Neural progenitor cell (in vitro differentiated cells): ENCODE results near the gene FMR1NB. TPM values are rescaled to one million over a fixed set of nuclear protein-coding genes. Genes with fewer than 3 reads are reported as not detected.

Experiments
- DNase-seq: peaks from one replicate; pipeline ENCODE4 v3.0.0-alpha.2; 2016; ENCODE audit warnings: low spot score
- H2AFZ ChIP-seq: fragments of 200-600 bp; sonication (generic); replicated peaks from 2 replicates; pipeline ENCODE4 v1.6.1; 2016; ENCODE audit warnings: antibody characterized with exemption
- H3F3A ChIP-seq: fragments of 200-600 bp; sonication (generic); 2 replicates; pipeline ENCODE4 v1.6.1; 2016; ENCODE audit warnings: antibody characterized with exemption, low read depth
- H3K27ac ChIP-seq: fragments of 200-600 bp; sonication (generic); 2 replicates; pipeline ENCODE4 v1.5.1; 2016; ENCODE audit warnings: mild to moderate bottlenecking
- H3K27me3 ChIP-seq: fragments of 200-600 bp; sonication (generic); 2 replicates; pipeline ENCODE4 v1.6.1; 2016; ENCODE audit warnings: mild to moderate bottlenecking, moderate library complexity
- H3K36me3 ChIP-seq: fragments of 200-600 bp; sonication (generic); 2 replicates; pipeline ENCODE4 v1.5.1; 2016
- H3K4me1 ChIP-seq: fragments of 200-600 bp; sonication (generic); 2 replicates; pipeline ENCODE4 v1.6.1; 2016; ENCODE audit warnings: mixed run types
- H3K4me2 ChIP-seq: fragments of 200-600 bp; sonication (generic); 2 replicates; pipeline ENCODE4 v1.6.1; 2016
- H3K4me3 ChIP-seq: fragments of 200-600 bp; sonication (generic); 2 replicates; pipeline ENCODE4 v1.5.1; 2016
- H3K79me2 ChIP-seq: fragments of 200-600 bp; sonication (generic); 2 replicates; pipeline ENCODE4 v1.6.1; 2016; ENCODE audit warnings: low read depth
- H3K9ac ChIP-seq: fragments of 200-600 bp; sonication (generic); 2 replicates; pipeline ENCODE4 v1.6.1; 2016
- H3K9me3 ChIP-seq: fragments of 200-600 bp; sonication (generic); 2 replicates; pipeline ENCODE4 v1.5.1; 2016; ENCODE audit warnings: low read depth
- H4K20me1 ChIP-seq: fragments of 200-600 bp; sonication (generic); 2 replicates; pipeline ENCODE4 v1.6.1; 2016; ENCODE audit warnings: low read depth
- H3K27ac Mint-ChIP-seq: 3 replicates; pipeline ENCODE4 v1.8.0; 2021; ENCODE audit warnings: mixed read lengths
- H3K27me3 Mint-ChIP-seq: 2 replicates; pipeline ENCODE4 v1.8.0; 2022; ENCODE audit warnings: low read depth, mild to moderate bottlenecking, inconsistent platforms, moderate library complexity, mixed read lengths; ENCODE audit not compliant: insufficient read depth
- H3K36me3 Mint-ChIP-seq: 3 replicates; pipeline ENCODE4 v1.8.0; 2021; ENCODE audit warnings: mixed read lengths
- H3K4me1 Mint-ChIP-seq: 3 replicates; pipeline ENCODE4 v1.8.0; 2021; ENCODE audit warnings: mixed read lengths
- H3K4me3 Mint-ChIP-seq: 3 replicates; pipeline ENCODE4 v1.8.0; 2021; ENCODE audit warnings: mild to moderate bottlenecking, moderate library complexity, mixed read lengths
- H3K9me3 Mint-ChIP-seq: 3 replicates; pipeline ENCODE4 v1.8.0; 2020; ENCODE audit warnings: mixed read lengths
- EZH2 ChIP-seq: fragments of 200-600 bp; sonication (generic); IDR thresholded peaks from 2 replicates; pipeline ENCODE4 v1.6.1; 2017; ENCODE audit warnings: antibody characterized with exemption, mild to moderate bottlenecking, moderate library complexity
- EZH2phosphoT487 ChIP-seq: fragments of 200-600 bp; sonication (generic); IDR thresholded peaks from 2 replicates; pipeline ENCODE4 v1.6.1; 2017; ENCODE audit warnings: antibody characterized with exemption
- total RNA-seq: library from RNA; depleted of rRNA; stranded (reverse); fragments of >200 nt; gene quantifications from 2 replicates; pipeline ENCODE4 v1.2.3, GENCODE V29; 2015; ENCODE audit warnings: low replicate concordance
- TF ChIP-seq, protein P1 (sequence below): fragments of 200-600 bp; sonication (generic); IDR thresholded peaks from 2 replicates; pipeline ENCODE4 v1.5.1; 2017; ENCODE audit warnings: antibody characterized with exemption, mild to moderate bottlenecking

Gene FMR1NB
- total RNA-seq, 1 donor from 2014 or later, result not detected

DNA sequence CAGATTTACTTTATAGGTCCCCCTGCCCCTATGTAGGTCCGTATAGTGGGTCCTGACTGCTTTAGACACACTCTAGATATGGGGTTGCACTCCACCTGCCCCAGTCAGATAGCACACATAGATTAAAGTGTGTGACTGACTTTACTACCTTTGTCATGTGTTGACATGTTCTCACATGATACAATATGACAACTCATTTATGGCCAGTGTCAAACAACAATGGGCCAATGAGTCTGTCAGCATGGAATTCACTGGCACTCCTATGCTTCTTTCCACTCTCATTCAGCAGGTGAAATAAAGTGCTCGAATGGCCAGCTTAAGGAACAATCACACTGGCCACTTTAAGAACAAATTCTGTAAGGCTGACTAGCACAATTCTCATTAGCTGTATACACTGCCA, 23.8 kb upstream of the FMR1NB start:
- no peak for TF ChIP-seq EZH2
- TF ChIP-seq EZH2phosphoT487, result no peak
- TF ChIP-seq, protein P1, sequence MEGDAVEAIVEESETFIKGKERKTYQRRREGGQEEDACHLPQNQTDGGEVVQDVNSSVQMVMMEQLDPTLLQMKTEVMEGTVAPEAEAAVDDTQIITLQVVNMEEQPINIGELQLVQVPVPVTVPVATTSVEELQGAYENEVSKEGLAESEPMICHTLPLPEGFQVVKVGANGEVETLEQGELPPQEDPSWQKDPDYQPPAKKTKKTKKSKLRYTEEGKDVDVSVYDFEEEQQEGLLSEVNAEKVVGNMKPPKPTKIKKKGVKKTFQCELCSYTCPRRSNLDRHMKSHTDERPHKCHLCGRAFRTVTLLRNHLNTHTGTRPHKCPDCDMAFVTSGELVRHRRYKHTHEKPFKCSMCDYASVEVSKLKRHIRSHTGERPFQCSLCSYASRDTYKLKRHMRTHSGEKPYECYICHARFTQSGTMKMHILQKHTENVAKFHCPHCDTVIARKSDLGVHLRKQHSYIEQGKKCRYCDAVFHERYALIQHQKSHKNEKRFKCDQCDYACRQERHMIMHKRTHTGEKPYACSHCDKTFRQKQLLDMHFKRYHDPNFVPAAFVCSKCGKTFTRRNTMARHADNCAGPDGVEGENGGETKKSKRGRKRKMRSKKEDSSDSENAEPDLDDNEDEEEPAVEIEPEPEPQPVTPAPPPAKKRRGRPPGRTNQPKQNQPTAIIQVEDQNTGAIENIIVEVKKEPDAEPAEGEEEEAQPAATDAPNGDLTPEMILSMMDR, result no peak
- Mint-ChIP-seq H3K27ac (no peak overlapping the region), H3K4me3 (no peak overlapping the region), H3K27me3 (no peaks in the 10 kb centered on the region), H3K9me3 (peaks cover 4% of the 10 kb centered on the region), H3K4me1 (peaks cover 4% of the 10 kb centered on the region), H3K36me3 (no peaks in the 10 kb centered on the region)
- DNase-seq, result no peak
- Histone ChIP-seq H3F3A (no peaks in the 10 kb centered on the region), H3K27ac (no peak overlapping the region), H3K9me3 (no peaks in the 10 kb centered on the region), H3K79me2 (no peaks in the 10 kb centered on the region), H3K9ac (no peak overlapping the region), H3K4me2 (no peak overlapping the region), H3K36me3 (no peaks in the 10 kb centered on the region), H2AFZ (no peak overlapping the region), H3K27me3 (no peaks in the 10 kb centered on the region), H3K4me1 (no peaks in the 10 kb centered on the region), H3K4me3 (no peak overlapping the region), H4K20me1 (no peaks in the 10 kb centered on the region)

DNA sequence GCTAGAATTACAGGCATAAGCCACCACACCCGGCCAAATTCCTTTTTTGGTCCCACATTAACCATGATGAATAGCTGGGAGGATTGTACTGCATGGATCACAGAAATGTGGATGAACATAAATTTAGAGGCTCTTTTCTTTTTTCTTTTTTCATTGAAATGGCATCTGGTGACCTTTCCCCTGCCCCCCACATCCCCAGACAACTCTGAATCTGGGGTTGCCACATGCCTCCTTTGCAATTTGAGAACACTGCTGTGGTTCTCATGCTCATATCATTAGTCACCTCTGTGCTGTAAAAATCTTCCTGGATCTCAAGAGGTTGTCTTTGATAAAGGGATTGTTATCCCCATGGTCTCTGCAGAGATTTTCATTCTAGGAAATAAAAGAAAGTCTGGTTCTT, 22.8 kb upstream of the FMR1NB start:
- no peak for TF ChIP-seq EZH2
- TF ChIP-seq, protein P1, result no peak
- TF ChIP-seq EZH2phosphoT487, result no peak
- Mint-ChIP-seq H3K4me1 (peaks cover 4% of the 10 kb centered on the region), H3K9me3 (peaks cover 4% of the 10 kb centered on the region)

DNA sequence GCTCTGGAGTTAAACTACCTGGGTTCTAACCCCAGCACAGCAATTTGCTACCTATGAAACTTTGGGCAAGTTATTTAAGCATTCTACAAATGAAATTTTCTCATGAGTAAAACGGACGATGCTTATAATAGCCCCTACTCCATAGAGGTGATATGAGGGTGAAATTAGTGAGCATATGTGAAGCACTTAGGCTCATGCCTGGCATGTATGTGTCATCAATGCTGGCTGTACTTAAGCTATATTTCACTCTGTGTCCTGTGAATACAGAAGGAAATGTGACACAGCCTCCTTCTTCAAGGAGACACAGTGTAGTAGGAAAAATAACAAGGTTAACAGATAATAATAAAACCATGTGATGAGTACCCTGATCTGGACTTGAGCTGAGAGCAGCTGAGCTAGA, 20.4 kb upstream of the FMR1NB start:
- Mint-ChIP-seq H3K36me3 (no peaks in the 10 kb centered on the region), H3K27me3 (no peaks in the 10 kb centered on the region), H3K9me3 (peaks cover 7% of the 10 kb centered on the region), H3K4me3 (no peak overlapping the region), H3K27ac (no peak overlapping the region), H3K4me1 (peaks cover 4% of the 10 kb centered on the region)
- Histone ChIP-seq H2AFZ (no peak overlapping the region), H4K20me1 (no peaks in the 10 kb centered on the region), H3K4me3 (no peak overlapping the region), H3K79me2 (no peaks in the 10 kb centered on the region), H3K36me3 (no peaks in the 10 kb centered on the region), H3K4me2 (no peak overlapping the region), H3K9ac (no peak overlapping the region), H3K27me3 (no peaks in the 10 kb centered on the region), H3F3A (no peaks in the 10 kb centered on the region), H3K4me1 (no peaks in the 10 kb centered on the region), H3K9me3 (no peaks in the 10 kb centered on the region), H3K27ac (no peak overlapping the region)
- TF ChIP-seq EZH2 (no peak), EZH2phosphoT487 (no peak)
- TF ChIP-seq, protein P1, result no peak
- DNase-seq, result no peak

More for the DNA sequence above, 22.8 kb upstream of the FMR1NB start:
- Histone ChIP-seq H3K9me3 (no peaks in the 10 kb centered on the region), H3K4me2 (no peak overlapping the region), H2AFZ (no peak overlapping the region), H3K4me1 (no peaks in the 10 kb centered on the region), H3K79me2 (no peaks in the 10 kb centered on the region), H3F3A (no peaks in the 10 kb centered on the region), H4K20me1 (no peaks in the 10 kb centered on the region), H3K4me3 (no peak overlapping the region), H3K27me3 (no peaks in the 10 kb centered on the region), H3K36me3 (no peaks in the 10 kb centered on the region), H3K9ac (no peak overlapping the region), H3K27ac (no peak overlapping the region)
- H3K36me3 Mint-ChIP-seq, result no peaks in the 10 kb centered on the region
- H3K27ac Mint-ChIP-seq, result no peak overlapping the region
- DNase-seq, result no peak
- H3K4me3 Mint-ChIP-seq, result no peak overlapping the region
- H3K27me3 Mint-ChIP-seq, result no peaks in the 10 kb centered on the region

DNA sequence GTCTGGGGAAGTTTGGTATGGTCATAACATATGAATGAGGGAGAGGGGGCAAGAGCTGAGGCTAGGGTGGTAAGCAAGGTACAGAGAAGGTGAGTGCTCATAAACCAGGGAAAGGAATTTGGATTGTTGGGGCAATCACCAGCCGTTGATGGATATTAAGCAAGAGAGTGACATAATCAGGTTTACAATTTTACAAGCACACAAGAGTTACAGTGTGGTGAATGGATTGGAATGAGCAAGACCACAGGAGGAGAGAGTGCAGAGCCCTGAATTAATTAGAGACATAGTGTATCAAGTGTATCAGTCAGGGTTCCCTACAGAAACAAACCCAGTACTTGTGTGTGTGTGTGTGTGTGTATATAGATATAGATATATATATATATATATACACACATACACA, 18.7 kb upstream of the FMR1NB start:
- Histone ChIP-seq H2AFZ (no peak overlapping the region), H3F3A (no peaks in the 10 kb centered on the region), H3K9me3 (no peaks in the 10 kb centered on the region), H3K79me2 (no peaks in the 10 kb centered on the region), H3K4me3 (no peak overlapping the region), H3K36me3 (no peaks in the 10 kb centered on the region), H3K4me1 (no peaks in the 10 kb centered on the region), H3K27ac (no peak overlapping the region), H3K4me2 (no peak overlapping the region), H3K9ac (no peak overlapping the region), H4K20me1 (no peaks in the 10 kb centered on the region), H3K27me3 (no peaks in the 10 kb centered on the region)
- no peaks in the 10 kb centered on the region for H3K36me3 Mint-ChIP-seq
- H3K9me3 Mint-ChIP-seq, result peaks cover 8% of the 10 kb centered on the region
- H3K4me3 Mint-ChIP-seq, result no peak overlapping the region
- no peaks in the 10 kb centered on the region for H3K4me1 Mint-ChIP-seq
- H3K27ac Mint-ChIP-seq, result no peak overlapping the region
- no peaks in the 10 kb centered on the region for H3K27me3 Mint-ChIP-seq
- no peak for DNase-seq
- TF ChIP-seq EZH2, result no peak
- TF ChIP-seq, protein P1, result no peak
- TF ChIP-seq EZH2phosphoT487, result no peak
